A673 (cell line): ENCODE results near the gene NQO2.

Source experiments
- EZH2 ChIP-seq: fragments of 200-600 bp; sonication (generic); IDR thresholded peaks from 2 replicates; pipeline ENCODE4 v1.6.1; 2017; ENCODE audit warnings: borderline replicate concordance, low read depth, mild to moderate bottlenecking, mixed read lengths, antibody characterized with exemption, low read length; ENCODE audit not compliant: poor library complexity, severe bottlenecking
- TF ChIP-seq, protein P1 (sequence below): fragments of 300-800, 200-600 bp; sonication (generic); conservative IDR thresholded peaks from 2 replicates; pipeline ENCODE4 v1.5.1; 2017; ENCODE audit warnings: low read depth, mild to moderate bottlenecking, antibody characterized with exemption, low read length, moderate library complexity, mixed read lengths

DNA sequence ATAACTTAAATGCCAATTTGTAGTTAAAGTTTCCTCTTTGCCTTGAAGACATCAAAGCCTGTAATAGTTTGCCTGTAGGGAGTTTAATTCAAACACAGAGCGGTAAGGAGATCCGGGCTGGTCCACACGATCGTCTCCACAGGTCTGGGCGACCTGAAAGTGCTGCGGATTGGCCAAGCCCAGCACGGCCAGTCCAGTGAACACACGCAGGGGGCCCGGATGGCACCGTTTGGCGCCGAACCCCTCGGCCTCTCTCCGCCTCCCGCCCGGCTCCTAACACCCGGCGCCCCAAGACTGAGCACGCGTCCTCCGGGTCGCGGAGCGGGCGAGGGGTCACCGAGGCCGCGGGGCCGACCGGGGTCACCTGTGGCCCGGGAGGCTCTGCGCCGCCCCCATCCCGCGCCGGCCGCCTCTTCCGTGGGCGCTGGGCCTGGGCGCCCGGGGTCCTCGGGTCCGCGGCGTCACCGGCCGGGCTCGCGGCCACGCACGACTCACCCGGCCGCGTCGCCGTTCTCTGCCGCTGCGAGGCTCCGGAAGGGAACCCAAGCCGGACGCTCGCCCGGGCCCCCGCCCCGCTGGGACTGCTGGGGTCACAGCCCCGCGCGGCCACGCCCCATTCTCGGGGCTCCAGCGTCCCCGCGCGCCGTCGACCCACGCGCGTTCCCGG lies 28.8 kb upstream of the NQO2 start:
- TF ChIP-seq, protein P1, sequence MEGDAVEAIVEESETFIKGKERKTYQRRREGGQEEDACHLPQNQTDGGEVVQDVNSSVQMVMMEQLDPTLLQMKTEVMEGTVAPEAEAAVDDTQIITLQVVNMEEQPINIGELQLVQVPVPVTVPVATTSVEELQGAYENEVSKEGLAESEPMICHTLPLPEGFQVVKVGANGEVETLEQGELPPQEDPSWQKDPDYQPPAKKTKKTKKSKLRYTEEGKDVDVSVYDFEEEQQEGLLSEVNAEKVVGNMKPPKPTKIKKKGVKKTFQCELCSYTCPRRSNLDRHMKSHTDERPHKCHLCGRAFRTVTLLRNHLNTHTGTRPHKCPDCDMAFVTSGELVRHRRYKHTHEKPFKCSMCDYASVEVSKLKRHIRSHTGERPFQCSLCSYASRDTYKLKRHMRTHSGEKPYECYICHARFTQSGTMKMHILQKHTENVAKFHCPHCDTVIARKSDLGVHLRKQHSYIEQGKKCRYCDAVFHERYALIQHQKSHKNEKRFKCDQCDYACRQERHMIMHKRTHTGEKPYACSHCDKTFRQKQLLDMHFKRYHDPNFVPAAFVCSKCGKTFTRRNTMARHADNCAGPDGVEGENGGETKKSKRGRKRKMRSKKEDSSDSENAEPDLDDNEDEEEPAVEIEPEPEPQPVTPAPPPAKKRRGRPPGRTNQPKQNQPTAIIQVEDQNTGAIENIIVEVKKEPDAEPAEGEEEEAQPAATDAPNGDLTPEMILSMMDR, result no peak
- TF ChIP-seq EZH2, result no peak
